ENCODE measurements around the gene LRMDA. TPM values are rescaled to one million over a fixed set of nuclear protein-coding genes. Genes with fewer than 3 reads are reported as not detected.

Gene LRMDA
- total RNA-seq, 1 donor from 2014 or later = 18.7 TPM

DNA sequence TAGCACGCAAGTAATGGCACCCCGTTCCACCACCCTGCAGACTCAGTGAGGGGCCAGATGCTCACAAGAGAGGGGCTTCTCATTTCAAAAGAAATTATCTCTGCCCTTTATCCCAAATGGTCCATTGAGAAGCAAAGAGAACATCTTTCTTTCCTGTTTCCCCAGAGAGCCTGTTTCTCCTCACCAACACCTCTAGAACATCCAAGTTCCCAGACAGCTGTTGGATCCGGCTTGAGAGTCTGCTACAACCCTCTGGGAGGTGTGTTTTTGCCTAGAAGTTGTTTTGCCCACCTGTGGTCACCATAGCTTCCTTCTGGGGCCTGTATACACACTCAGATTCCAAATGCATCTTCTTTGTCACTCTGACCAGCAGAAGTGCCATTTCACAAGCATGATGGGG lies 637.4 kb downstream of the LRMDA start:
- no peak for DNase-seq (ENCODE audit: low read depth)
- TF ChIP-seq, protein P1, sequence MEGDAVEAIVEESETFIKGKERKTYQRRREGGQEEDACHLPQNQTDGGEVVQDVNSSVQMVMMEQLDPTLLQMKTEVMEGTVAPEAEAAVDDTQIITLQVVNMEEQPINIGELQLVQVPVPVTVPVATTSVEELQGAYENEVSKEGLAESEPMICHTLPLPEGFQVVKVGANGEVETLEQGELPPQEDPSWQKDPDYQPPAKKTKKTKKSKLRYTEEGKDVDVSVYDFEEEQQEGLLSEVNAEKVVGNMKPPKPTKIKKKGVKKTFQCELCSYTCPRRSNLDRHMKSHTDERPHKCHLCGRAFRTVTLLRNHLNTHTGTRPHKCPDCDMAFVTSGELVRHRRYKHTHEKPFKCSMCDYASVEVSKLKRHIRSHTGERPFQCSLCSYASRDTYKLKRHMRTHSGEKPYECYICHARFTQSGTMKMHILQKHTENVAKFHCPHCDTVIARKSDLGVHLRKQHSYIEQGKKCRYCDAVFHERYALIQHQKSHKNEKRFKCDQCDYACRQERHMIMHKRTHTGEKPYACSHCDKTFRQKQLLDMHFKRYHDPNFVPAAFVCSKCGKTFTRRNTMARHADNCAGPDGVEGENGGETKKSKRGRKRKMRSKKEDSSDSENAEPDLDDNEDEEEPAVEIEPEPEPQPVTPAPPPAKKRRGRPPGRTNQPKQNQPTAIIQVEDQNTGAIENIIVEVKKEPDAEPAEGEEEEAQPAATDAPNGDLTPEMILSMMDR (IDR thresholded peaks at IDR 0.05; ENCODE audit: insufficient read depth, low read length, poor library complexity, severe bottlenecking) = no peak
- H3K36me3 ChIP-seq (ENCODE audit: control insufficient read depth, insufficient read depth, low read length) = no peaks in the 10 kb centered on the region
- H3K27me3 ChIP-seq (ENCODE audit: control insufficient read depth, insufficient read depth, low read length) = no peaks in the 10 kb centered on the region
- no peak overlapping the region for H3K4me3 ChIP-seq (ENCODE audit: low read depth, low read length)

DNA sequence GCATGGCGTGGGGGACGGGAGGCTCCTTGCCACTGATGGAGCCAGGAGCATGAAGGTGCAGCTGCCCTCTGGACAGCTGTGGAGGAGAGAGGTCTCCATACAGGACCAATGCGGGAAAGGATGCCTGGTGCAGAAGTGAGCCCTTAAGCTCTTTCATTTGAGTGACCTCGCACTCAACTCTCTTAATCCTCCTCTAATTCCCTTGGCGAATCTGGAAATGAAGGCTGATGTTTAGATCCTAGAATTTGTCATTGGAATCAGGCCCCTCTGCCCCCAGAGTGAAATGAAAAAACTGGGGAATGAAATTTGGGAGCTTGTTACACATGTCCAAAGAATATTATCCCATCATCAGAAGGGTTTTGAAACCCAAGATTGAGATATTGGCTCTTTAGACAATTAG lies 639.5 kb downstream of the LRMDA start:
- H3K27me3 ChIP-seq (ENCODE audit: control insufficient read depth, insufficient read depth, low read length) = no peaks in the 10 kb centered on the region
- TF ChIP-seq, protein P1 (IDR thresholded peaks at IDR 0.05; ENCODE audit: insufficient read depth, low read length, poor library complexity, severe bottlenecking) = no peak
- DNase-seq (ENCODE audit: low read depth) = no peak
- H3K4me3 ChIP-seq (ENCODE audit: low read depth, low read length) = no peak overlapping the region
- H3K36me3 ChIP-seq (ENCODE audit: control insufficient read depth, insufficient read depth, low read length) = no peaks in the 10 kb centered on the region

DNA sequence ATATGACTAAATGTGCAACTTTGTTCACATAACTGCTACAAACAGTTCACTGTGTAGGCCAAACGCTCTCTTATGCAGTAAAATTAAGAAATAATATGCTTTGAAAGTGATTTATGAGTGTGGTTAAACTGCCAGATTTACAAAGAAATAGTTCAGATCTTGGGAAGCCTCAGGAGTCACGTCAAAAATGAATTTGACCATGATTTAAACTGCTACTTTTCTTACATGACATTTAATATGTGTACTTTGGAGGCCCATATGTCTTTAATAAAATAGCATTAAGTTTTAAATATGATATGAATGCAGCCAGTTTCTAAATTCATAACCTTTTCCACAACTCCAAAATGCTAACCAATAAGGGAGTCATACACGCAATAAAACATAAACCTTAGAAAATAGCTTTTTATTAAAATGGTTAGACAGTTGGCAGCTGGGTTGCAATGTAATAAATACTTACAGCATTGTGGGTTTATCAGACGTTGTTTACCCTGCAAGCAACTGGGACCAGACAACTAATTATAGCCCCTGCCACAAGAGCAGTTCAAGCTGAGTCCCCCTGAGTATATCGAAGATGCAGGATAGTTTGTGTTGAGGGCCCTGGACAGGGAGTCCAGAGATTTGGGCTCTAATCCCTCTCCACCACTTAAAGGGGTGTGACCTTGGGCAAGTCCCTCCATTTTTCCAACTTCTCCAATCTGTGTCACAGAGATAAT lies 640.4 kb downstream of the LRMDA start:
- Histone ChIP-seq H3K27me3 (ENCODE audit: control insufficient read depth, insufficient read depth, low read length) (no peaks in the 10 kb centered on the region), H3K36me3 (ENCODE audit: control insufficient read depth, insufficient read depth, low read length) (no peaks in the 10 kb centered on the region), H3K4me3 (ENCODE audit: low read depth, low read length) (no peak overlapping the region)
- TF ChIP-seq, protein P1 (IDR thresholded peaks at IDR 0.05; ENCODE audit: insufficient read depth, low read length, poor library complexity, severe bottlenecking) = no peak
- no peak for DNase-seq (ENCODE audit: low read depth)

DNA sequence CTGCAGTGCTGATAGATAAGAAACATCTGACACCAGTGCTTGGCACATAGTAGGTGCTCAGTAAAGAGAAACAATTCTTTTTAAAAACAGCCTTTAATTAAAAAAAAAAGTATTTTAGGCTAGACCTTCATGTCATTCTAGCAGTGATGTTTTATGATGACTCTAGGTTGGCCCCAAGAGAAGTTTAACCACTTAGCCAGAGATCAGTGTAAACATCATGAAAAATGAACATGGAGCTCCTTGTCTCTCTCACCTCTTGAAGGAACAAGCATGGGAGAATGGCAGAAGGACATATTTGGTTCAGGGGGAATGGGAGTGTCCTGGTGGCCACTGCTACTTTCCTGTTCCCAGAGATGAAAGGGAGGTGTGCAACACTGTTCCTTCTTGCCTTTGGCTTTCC lies 641.0 kb downstream of the LRMDA start:
- H3K36me3 ChIP-seq (ENCODE audit: control insufficient read depth, insufficient read depth, low read length) = no peaks in the 10 kb centered on the region
- no peak overlapping the region for H3K4me3 ChIP-seq (ENCODE audit: low read depth, low read length)
- no peak for DNase-seq (ENCODE audit: low read depth)
- TF ChIP-seq, protein P1 (IDR thresholded peaks at IDR 0.05; ENCODE audit: insufficient read depth, low read length, poor library complexity, severe bottlenecking) = no peak
- no peaks in the 10 kb centered on the region for H3K27me3 ChIP-seq (ENCODE audit: control insufficient read depth, insufficient read depth, low read length)

DNA sequence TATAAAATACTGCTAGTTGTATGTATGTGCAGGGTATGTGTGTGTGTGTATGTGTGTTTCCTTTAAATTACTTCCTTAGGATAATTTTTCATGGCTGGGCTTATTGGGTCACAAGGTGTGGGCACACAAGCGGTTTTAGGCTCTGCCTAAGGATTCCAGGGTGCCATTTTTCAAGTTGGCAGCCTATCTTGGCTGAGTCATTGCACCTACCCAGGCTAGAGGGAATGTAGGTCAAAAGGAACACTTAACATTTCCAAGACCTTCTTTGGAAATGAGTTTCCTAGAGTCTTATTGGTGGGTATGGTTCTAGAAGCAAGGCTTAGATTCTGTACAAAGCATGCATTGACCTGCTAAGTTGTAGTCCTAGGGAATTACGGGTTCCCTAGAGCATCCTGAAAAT lies 642.1 kb downstream of the LRMDA start:
- DNase-seq (ENCODE audit: low read depth) = no peak
- Histone ChIP-seq H3K36me3 (ENCODE audit: control insufficient read depth, insufficient read depth, low read length) (no peaks in the 10 kb centered on the region), H3K27me3 (ENCODE audit: control insufficient read depth, insufficient read depth, low read length) (no peaks in the 10 kb centered on the region), H3K4me3 (ENCODE audit: low read depth, low read length) (no peak overlapping the region)
- TF ChIP-seq, protein P1 (IDR thresholded peaks at IDR 0.05; ENCODE audit: insufficient read depth, low read length, poor library complexity, severe bottlenecking) = no peak

DNA sequence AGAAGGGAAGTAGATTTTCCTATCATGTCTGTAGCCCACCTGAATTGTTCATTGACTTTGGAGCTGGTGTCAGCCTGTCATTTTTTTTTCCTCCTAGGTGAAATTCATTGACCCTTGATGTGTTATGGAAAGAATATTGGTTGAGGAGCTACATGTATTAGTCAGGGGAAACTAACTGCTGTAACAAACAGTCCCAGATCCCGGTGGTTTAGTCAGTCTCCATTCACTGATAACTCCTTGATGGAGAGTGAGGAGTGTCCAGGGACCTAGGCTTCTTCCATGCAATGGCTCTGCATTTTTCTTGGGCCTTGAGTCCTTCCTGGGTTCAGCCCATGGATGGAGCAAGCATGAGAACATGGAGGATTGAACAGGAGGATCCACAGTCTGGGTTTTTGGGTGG lies 643.2 kb downstream of the LRMDA start:
- TF ChIP-seq, protein P1 (IDR thresholded peaks at IDR 0.05; ENCODE audit: insufficient read depth, low read length, poor library complexity, severe bottlenecking) = no peak

More for the DNA sequence above, 643.2 kb downstream of the LRMDA start:
- Histone ChIP-seq H3K27me3 (ENCODE audit: control insufficient read depth, insufficient read depth, low read length) (no peaks in the 10 kb centered on the region), H3K36me3 (ENCODE audit: control insufficient read depth, insufficient read depth, low read length) (no peaks in the 10 kb centered on the region), H3K4me3 (ENCODE audit: low read depth, low read length) (no peak overlapping the region)
- DNase-seq (ENCODE audit: low read depth) = no peak
